Natural killer cell (primary cell): ENCODE measurements around the gene CLCNKA. TPM values are rescaled to one million over a fixed set of nuclear protein-coding genes. Genes with fewer than 3 reads are reported as not detected.
"Not testable (repeated sequence)": the region's sequence is repeated elsewhere in the genome, so short reads cannot be mapped to it uniquely, and the experiment has no call there.

ENCODE experiments used
- ATAC-seq, 3 donors: fragments of 150-1000 bp in 2 of 3; fragments of 200-7000 bp in 1 of 3; cut with Tn5 transposase; 1 replicate in 1 of 3; 2 replicates in 2 of 3; pipeline ENCODE4 v1.10.0; 2021; ENCODE audit warnings: mild to moderate bottlenecking in 2 of 3, moderate library complexity in 2 of 3
- DNase-seq, 2 donors: peaks; one replicate each; pipeline versions ENCODE4 v3.0.0 to v3.0.0-alpha.2; 2013 to 2021; ENCODE audit warnings: mixed read lengths in 1 of 2
- H3K27ac ChIP-seq: one replicate; pipeline ENCODE4 v1.5.1; 2013; ENCODE audit warnings: mild to moderate bottlenecking, low read length
- H3K27me3 ChIP-seq: one replicate; pipeline ENCODE4 v1.6.1; 2013; ENCODE audit warnings: low read length; ENCODE audit not compliant: control insufficient read depth, insufficient read depth
- H3K36me3 ChIP-seq: one replicate; pipeline ENCODE4 v1.6.1; 2013; ENCODE audit warnings: low read length; ENCODE audit not compliant: control insufficient read depth, insufficient read depth
- H3K4me1 ChIP-seq: one replicate; pipeline ENCODE4 v1.6.1; 2013; ENCODE audit warnings: low read length; ENCODE audit not compliant: control insufficient read depth, insufficient read depth
- H3K4me3 ChIP-seq: one replicate; pipeline ENCODE4 v1.5.1; 2013; ENCODE audit warnings: low read length
- H3K9me3 ChIP-seq: one replicate; pipeline ENCODE4 v1.6.1; 2013; ENCODE audit warnings: low read length; ENCODE audit not compliant: control insufficient read depth, insufficient read depth
- H3K27ac Mint-ChIP-seq, 2 donors: one replicate each; pipeline ENCODE4 v1.8.0; 2022; ENCODE audit warnings: mild to moderate bottlenecking in 2 of 2, mixed read lengths in 2 of 2, moderate library complexity in 1 of 2
- H3K27me3 Mint-ChIP-seq, 2 donors: one replicate each; pipeline ENCODE4 v1.8.0; 2022; ENCODE audit warnings: low read depth in 2 of 2, mixed read lengths in 2 of 2
- H3K36me3 Mint-ChIP-seq: one replicate; pipeline ENCODE4 v1.8.0; 2022; ENCODE audit warnings: mixed read lengths
- H3K4me1 Mint-ChIP-seq, 2 donors: one replicate each; pipeline ENCODE4 v1.8.0; 2022; ENCODE audit warnings: mixed read lengths in 2 of 2
- H3K4me3 Mint-ChIP-seq: one replicate; pipeline ENCODE4 v1.8.0; 2022; ENCODE audit warnings: mild to moderate bottlenecking, moderate library complexity, mixed read lengths
- H3K9me3 Mint-ChIP-seq, 2 donors: one replicate each; pipeline ENCODE4 v1.8.0; 2022; ENCODE audit warnings: mixed read lengths in 2 of 2
- CTCF ChIP-seq: fragments of 200-600 bp; IDR thresholded peaks from one replicate; pipeline ENCODE4 v1.8.0; 2022; ENCODE audit warnings: antibody characterized with exemption
- WGBS: methylation state at CpG from one replicate; pipeline ENCODE4 v1.1.7; 2013; ENCODE audit warnings: missing lambda C conversion rate; ENCODE audit not compliant: insufficient coverage; 5-methylcytosine and 5-hydroxymethylcytosine counted together
- intact Hi-C: fragments of 100-400 bp; cut with micrococcal nuclease; formaldehyde crosslinking; loops from one replicate; pipeline ENCODE4 v1.14.2; 2022
- total RNA-seq, 4 donors: library from RNA; stranded (reverse); fragments of 120-200 nt in 1 of 4; gene quantifications; one replicate each; pipeline versions ENCODE4 v1.2.3 to v1.2.4, GENCODE V29; 2013 to 2022

CLCNKA gene
- total RNA-seq, 3 donors from 2014 or later (not counting 1 experiment from before 2014, with no cell fraction given): 0.16 to 0.33 TPM; not detected in 1

- ATAC-seq, H3K27ac Mint-ChIP-seq, H3K4me1 Mint-ChIP-seq, H3K4me1 ChIP-seq, H3K4me3 ChIP-seq, H3K27me3 ChIP-seq, H3K27ac ChIP-seq, H3K9me3 ChIP-seq, H3K9me3 Mint-ChIP-seq, intact Hi-C loops, H3K36me3 ChIP-seq, H3K36me3 Mint-ChIP-seq, H3K27me3 Mint-ChIP-seq, H3K4me3 Mint-ChIP-seq, DNase-seq: not testable (repeated sequence)
- WGBS: 79% methylated on average over 12 of the region's 20 CpGs
These were observed 36.7 kb downstream of the CLCNKA start for GRCh38 chr1:16058394-16059120.

- Mint-ChIP-seq H3K36me3 (no peaks in the 10 kb centered on the region), H3K9me3 (no peaks in the 10 kb centered on the region), H3K4me3 (no peak overlapping the region), H3K4me1 (peaks cover 16 to 20% of the 10 kb centered on the region in 2 donors), H3K27ac (no peak overlapping the region), H3K27me3 (peaks cover 6 to 14% of the 10 kb centered on the region in 2 donors)
- Histone ChIP-seq H3K27me3 (no peaks in the 10 kb centered on the region), H3K27ac (no peak overlapping the region), H3K4me3 (no peak overlapping the region), H3K9me3 (no peaks in the 10 kb centered on the region), H3K4me1 (peaks cover 13% of the 10 kb centered on the region), H3K36me3 (no peaks in the 10 kb centered on the region)
- DNase-seq (no peak), ATAC-seq (no peak)
- TF ChIP-seq CTCF: no peak
- 89% methylated on average over 3 of the region's 3 CpGs for WGBS
- intact Hi-C loops: no loop called here
These were observed 39.4 kb downstream of the CLCNKA start for GRCh38 chr1:16061266-16061665.

DNA sequence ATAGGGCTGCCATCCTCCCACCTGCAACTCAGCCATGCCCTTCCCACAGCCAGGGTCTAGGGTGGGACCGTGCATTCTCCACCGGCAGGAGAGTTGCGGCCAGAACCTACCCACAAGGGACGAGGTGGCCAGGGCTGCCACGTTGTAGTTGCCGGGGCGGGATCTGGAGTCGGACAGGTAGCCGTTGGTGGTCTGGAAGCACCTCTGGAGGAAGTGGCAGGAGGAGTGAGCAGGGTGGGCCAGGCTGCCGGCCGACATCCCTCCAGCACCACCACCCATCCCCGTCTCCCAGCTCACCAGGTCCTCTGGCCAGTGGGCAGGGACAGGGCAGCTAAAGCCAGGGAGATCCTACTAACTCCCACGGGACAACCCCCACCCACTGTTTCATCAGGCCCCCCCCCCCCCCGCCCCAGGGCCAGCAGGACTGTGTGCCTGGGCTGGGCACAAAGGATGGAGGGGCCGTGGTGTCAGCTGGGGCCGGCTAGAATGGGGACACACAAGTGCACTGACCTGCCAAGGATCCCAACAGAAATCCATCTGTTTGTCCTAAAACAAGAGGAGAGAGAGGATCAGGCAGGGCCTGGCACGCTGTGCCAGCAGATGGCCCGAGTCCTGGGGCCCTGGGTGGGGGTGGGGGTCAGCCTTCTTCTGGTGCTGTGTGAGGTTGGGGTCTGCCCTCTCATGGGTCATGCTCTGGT lies 40.3 kb downstream of the CLCNKA start:
- not testable (repeated sequence) for H3K9me3 Mint-ChIP-seq, H3K27ac Mint-ChIP-seq, H3K36me3 ChIP-seq, H3K36me3 Mint-ChIP-seq, ATAC-seq, H3K4me3 Mint-ChIP-seq, H3K27ac ChIP-seq, DNase-seq, H3K9me3 ChIP-seq, H3K27me3 ChIP-seq, H3K4me3 ChIP-seq
- Mint-ChIP-seq H3K4me1 (peaks cover 16 to 20% of the 10 kb centered on the region in 2 donors), H3K27me3 (peaks cover 6 to 14% of the 10 kb centered on the region in 2 donors)
- intact Hi-C loops: loop anchor here (1.0 kb wide), 1 partner anchor 22 kb away; no protein-coding TSS in a partner anchor
- WGBS: 77% methylated on average over 12 of the region's 18 CpGs
- H3K4me1 ChIP-seq: peaks cover 13% of the 10 kb centered on the region

- H3K36me3 ChIP-seq, ATAC-seq, H3K36me3 Mint-ChIP-seq, H3K27ac Mint-ChIP-seq, H3K9me3 ChIP-seq, H3K4me3 Mint-ChIP-seq, H3K27ac ChIP-seq, H3K4me3 ChIP-seq, DNase-seq, H3K27me3 ChIP-seq, H3K9me3 Mint-ChIP-seq: not testable (repeated sequence)
- H3K4me1 Mint-ChIP-seq: peaks cover 16 to 20% of the 10 kb centered on the region in 2 donors
- H3K4me1 ChIP-seq: peaks cover 13% of the 10 kb centered on the region
- 92% methylated on average over 8 of the region's 9 CpGs for WGBS
- peaks cover 6 to 16% of the 10 kb centered on the region in 2 donors for H3K27me3 Mint-ChIP-seq
- intact Hi-C loops: loop anchor here (1.0 kb wide), 1 partner anchor 22 kb away; no protein-coding TSS in a partner anchor
These were observed 40.8 kb downstream of the CLCNKA start for GRCh38 chr1:16062687-16063075.
